OCI-LY7 (cell line): ENCODE data around the gene ZC3H11A.

Source experiments
- CTCF ChIP-seq: fragments of 200-600 bp; sonication (generic); conservative IDR thresholded peaks from 2 replicates; pipeline ENCODE4 v1.5.1; 2014; ENCODE audit warnings: mild to moderate bottlenecking, antibody characterized with exemption, low read length, moderate library complexity, mixed read lengths
- EZH2phosphoT487 ChIP-seq: fragments of 200-600 bp; sonication (generic); IDR thresholded peaks from 2 replicates; pipeline ENCODE4 v1.6.1; 2018; ENCODE audit warnings: low read depth, borderline replicate concordance, mild to moderate bottlenecking, mixed run types, antibody characterized with exemption, low read length, moderate library complexity, mixed read lengths

GRCh38 chr1:203794764-203795440 lies 521 bp upstream of the ZC3H11A start:
- TF ChIP-seq CTCF: no peak
- no peak for TF ChIP-seq EZH2phosphoT487
